NCI-H2107 treated with DMSO at 0.1 percent for 48 hours (cell line): ENCODE data around the gene POU5F1.
"Not testable (repeated sequence)": the region's sequence is repeated elsewhere in the genome, so short reads cannot be mapped to it uniquely, and the experiment has no call there.

Experiments used
- DNase-seq: peaks from one replicate; lab custom pipeline; 2025; ENCODE audit not compliant: unreplicated experiment; lab: John Stamatoyannopoulos, UW

Gene POU5F1

GRCh38 chr6:31170600-31170881 is at the start of gene POU5F1:
POU5F1 (minus strand) TSS chr6:31170682; CDS start chr6:31170620, 62 bp downstream.
- no peak for DNase-seq

DNA sequence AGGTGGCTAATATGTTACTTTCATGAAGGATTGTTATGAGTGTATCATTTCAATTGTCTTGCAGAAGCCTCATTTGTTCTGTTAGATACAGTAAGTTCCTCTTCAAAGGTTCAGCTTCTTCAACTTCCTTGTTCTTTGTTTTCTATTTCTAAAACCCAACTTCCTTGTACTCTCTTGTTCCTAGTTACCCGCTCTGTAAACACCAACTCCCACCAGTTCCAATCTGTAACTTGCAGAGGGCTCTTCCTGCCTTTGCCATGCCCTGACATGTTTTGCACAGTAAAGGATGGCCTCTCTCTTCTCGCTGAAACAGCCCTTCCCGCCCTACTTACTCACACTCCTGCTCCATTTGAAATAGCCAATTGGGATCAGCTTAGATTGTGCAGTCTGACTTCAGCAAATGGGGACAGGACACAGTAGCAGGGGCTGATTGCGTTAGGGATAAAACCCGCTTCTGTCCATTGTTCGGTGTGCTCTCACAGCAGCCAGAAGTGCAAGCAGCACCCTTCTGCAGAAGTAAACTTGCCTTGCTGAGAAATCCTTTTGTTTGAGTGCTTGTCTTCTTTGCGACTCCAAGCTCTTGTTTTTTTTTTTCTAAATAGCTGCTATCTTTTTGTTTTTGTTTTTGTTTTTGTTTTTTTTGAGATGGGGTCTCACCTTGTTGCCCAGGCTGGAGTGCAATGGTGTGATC is 45.9 kb upstream of the POU5F1 start:
- no peak for DNase-seq

GRCh38 chr6:31215216-31215615 is 44.7 kb upstream of the POU5F1 start:
- DNase-seq, result not testable (repeated sequence)

DNA sequence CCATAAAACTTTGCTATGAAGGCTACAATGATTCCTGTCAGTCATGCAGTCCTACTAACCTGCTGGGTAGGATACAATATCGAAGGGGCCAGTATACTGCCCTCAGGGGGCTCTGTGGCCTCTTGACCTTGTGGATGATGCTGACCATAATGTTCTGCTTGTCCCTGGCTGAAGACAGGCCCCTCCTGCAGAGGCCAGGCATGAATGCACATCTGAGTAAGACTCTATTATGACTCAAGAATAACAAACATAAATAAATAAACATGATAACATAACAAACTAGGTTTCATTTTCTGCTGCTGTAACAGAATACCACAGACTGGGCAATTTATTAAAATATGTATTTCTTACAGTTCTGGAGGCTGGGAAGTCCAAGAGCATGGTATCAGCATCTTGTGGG is 44.0 kb upstream of the POU5F1 start:
- DNase-seq, result no peak

GRCh38 chr6:31210741-31211532 is 40.5 kb upstream of the POU5F1 start:
- no peak for DNase-seq

- DNase-seq, result no peak
Observed at GRCh38 chr6:31210123-31210522, 39.6 kb upstream of the POU5F1 start.

DNA sequence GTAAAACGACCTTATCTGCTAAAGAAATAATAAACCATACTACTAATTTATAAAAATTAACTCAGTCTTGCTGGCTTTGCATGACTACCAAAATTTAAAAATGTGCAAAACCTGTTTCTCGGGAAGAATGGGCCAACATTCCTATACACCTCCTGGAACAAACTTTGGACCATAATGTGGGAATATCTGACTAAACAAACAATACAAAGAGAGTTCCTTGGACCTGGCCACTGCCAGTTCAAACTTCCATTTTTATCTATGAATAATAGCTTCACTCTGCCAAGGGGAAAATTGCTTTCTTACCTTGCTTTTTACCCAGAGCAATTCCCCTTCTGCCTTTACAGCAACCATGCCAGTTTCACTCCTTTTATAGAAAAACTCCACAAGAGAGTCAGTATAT is 38.7 kb upstream of the POU5F1 start:
- DNase-seq, result no peak

GRCh38 chr6:31208506-31208905 is 38.0 kb upstream of the POU5F1 start:
- no peak for DNase-seq

DNA sequence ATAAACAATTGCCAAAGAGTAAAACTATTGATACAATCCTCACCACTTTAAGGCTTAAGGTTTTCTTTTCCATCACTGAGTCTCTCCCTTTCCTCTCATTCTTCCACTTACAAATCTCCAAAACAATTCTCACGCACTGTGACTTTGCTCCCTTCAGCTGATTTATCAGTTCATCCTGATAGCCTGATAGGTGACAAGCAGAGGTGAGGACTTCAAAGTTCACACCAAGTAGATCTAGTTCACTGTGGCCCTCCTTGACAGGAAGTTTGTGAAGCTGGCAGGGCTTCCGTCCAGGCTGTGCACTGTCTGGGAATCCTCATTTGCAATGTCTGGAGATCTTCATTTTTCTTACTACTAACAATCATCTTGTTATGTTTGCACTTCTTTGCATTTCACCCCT is 35.2 kb upstream of the POU5F1 start:
- no peak for DNase-seq

DNA sequence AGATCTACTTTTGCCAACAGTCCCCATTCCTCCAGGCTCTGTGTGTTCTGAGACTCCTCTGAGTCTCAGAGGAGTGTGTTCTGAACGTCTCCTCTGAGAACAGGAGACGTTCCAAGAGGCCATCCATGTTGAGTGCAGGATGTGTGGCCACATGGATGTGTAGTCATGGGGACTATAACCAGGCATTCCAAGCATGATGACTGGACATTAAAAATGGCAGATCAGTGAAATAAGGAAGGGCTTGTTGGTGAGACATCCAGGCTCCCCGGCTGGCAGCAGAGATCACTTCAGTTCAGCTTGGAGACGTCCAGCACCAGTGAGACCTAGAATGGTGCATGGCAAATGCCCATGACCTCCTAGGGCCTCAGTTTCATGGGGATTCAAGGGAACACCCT is 34.3 kb upstream of the POU5F1 start:
- DNase-seq, result no peak

- DNase-seq, result peak; percentile 75
Observed at GRCh38 chr6:31203345-31203979, 33.0 kb upstream of the POU5F1 start.

DNA sequence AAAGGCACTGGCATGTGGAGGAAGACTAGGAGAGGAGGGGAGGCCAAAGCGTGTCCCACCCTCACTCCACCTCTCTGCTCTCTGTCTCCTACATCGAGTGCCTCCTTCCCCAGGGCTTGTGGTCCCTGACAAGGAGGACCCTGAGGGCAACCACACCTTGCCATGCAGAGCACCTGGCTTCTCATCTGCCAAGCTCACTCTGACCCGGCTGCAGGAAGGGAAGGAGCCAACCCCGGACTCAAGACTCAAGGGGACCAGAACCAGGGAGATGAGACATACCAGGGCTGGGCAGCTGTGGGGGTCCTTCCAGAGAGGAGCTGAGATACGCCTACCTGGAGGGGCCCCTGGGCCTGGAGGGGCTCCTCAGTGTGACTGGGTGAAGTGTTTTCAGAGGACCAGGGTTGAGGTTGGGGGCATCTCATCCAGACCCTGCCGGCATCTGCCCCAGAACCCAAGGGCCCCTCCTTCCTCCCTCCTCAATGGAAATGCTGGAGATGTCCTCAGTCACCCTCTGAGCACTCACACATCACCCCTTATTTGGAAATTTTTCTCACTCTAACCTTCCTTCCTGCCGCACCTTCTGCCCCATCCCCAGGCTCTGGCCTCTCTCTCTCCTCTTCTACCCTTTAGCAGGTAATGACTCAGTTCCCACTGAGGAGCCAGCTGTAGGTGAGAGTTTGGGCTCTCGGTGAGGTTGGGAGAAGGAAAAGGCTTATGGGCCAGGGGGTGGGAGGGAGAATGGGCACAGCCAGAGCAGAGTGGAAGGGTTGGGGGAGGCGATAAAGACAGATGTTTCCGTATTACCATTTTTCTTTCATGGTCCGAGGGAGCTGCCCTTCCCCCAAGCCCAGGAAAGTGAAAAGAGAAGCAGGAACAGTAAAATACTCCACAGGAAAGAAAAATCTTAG is 32.0 kb upstream of the POU5F1 start:
- no peak for DNase-seq

- DNase-seq, result not testable (repeated sequence)
Observed at GRCh38 chr6:31199105-31199452, 28.6 kb upstream of the POU5F1 start.

- DNase-seq, result peak; percentile 41
Observed at GRCh38 chr6:31197559-31198305, 27.2 kb upstream of the POU5F1 start.

- not testable (repeated sequence) for DNase-seq
Observed at GRCh38 chr6:31196251-31197022, 26.0 kb upstream of the POU5F1 start.

DNA sequence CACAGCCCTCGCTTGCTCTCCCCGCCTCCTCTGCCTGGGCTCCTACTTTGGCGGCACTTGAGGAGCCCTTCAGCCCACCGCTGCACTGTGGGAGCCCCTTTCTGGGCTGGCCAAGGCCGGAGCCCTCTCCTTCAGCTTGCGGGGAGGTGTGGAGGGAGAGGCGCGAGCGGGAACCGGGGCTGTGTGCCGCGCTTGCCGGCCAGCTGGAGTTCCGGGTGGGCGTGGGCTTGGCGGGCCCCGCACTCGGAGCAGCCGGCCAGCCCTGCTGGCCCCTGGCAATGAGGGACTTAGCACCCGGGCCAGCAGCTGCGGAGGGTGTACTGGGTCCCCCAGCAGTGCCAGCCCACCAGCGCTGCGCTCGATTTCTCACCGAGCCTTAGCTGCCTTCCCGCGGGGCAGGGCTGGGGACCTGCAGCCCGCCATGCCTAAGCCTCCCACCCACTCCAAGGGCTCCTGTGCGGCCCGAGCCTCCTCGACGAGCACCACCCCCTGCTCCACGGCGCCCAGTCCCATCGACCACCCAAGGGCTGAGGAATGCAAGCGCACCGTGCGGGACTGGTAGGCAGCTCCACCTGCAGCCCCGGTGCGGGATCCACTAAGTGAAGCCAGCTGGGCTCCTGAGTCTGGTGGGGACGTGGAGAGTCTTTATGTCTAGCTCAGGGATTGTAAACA is 25.0 kb upstream of the POU5F1 start:
- not testable (repeated sequence) for DNase-seq

- DNase-seq, result no peak
Observed at GRCh38 chr6:31194061-31194834, 23.8 kb upstream of the POU5F1 start.

GRCh38 chr6:31193206-31193605 is 22.7 kb upstream of the POU5F1 start:
- DNase-seq, result no peak
